ENCODE measurements around the gene SYT4.

SYT4 gene

DNA sequence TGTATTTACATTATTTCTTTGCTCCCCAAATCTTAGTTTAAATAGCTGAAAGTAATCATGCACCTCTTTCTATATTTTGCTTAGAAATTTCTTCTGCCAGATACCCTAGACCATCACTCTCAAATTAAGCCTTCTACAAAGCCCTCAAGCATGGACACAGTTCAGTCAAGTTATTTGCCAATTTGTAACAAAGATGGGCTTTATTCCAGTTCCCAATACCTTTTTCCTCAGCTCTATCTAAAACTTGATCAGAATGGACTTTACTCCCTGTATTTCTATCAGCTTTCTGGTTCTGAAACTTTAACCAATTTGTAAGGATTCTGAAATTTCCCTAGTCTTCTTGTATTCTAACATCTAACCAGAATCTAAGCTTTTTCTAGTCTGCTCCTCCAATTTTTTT, 56.6 kb downstream of the SYT4 start:
- TF ChIP-seq, protein P1, sequence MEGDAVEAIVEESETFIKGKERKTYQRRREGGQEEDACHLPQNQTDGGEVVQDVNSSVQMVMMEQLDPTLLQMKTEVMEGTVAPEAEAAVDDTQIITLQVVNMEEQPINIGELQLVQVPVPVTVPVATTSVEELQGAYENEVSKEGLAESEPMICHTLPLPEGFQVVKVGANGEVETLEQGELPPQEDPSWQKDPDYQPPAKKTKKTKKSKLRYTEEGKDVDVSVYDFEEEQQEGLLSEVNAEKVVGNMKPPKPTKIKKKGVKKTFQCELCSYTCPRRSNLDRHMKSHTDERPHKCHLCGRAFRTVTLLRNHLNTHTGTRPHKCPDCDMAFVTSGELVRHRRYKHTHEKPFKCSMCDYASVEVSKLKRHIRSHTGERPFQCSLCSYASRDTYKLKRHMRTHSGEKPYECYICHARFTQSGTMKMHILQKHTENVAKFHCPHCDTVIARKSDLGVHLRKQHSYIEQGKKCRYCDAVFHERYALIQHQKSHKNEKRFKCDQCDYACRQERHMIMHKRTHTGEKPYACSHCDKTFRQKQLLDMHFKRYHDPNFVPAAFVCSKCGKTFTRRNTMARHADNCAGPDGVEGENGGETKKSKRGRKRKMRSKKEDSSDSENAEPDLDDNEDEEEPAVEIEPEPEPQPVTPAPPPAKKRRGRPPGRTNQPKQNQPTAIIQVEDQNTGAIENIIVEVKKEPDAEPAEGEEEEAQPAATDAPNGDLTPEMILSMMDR (IDR thresholded peaks at IDR 0.05; ENCODE audit: extremely low read depth, missing control alignments): no peak
- DNase-seq (ENCODE audit: low spot score): no peak

All from GM20000 (cell line).